Calu3 (cell line): ENCODE measurements around the gene SMAD2. TPM values are rescaled to one million over a fixed set of nuclear protein-coding genes. Genes with fewer than 3 reads are reported as not detected.

Experiments used
- BruUV-seq: library from RNA; stranded (reverse); fragments of 400-500 nt; replicated peaks from 2 replicates; lab custom pipeline; 2021; lab: Mats Ljungman, UMichigan
- CTCF ChIA-PET: fragments of 300-600 bp; sonication (Branson Sonifier 250); formaldehyde crosslinking; loops from one replicate; lab custom pipeline; 2022; ENCODE audit warnings: antibody characterized with exemption; lab: Charles Lee
- DNase-seq: peaks from one replicate; pipeline ENCODE4 v3.0.0; 2022
- H3K27ac Mint-ChIP-seq: one replicate; pipeline ENCODE4 v1.8.0; 2022; ENCODE audit warnings: mixed read lengths; ENCODE audit not compliant: unreplicated experiment
- H3K27me3 Mint-ChIP-seq: one replicate; pipeline ENCODE4 v1.8.0; 2022; ENCODE audit warnings: mixed read lengths; ENCODE audit not compliant: unreplicated experiment
- H3K36me3 Mint-ChIP-seq: one replicate; pipeline ENCODE4 v1.8.0; 2022; ENCODE audit warnings: mild to moderate bottlenecking, moderate library complexity, mixed read lengths; ENCODE audit not compliant: insufficient read depth, unreplicated experiment
- H3K4me1 Mint-ChIP-seq: one replicate; pipeline ENCODE4 v1.8.0; 2022; ENCODE audit warnings: mild to moderate bottlenecking, low read depth, mixed read lengths; ENCODE audit not compliant: unreplicated experiment
- H3K4me3 Mint-ChIP-seq: one replicate; pipeline ENCODE4 v1.8.0; 2022; ENCODE audit warnings: mild to moderate bottlenecking, low read depth, moderate library complexity, mixed read lengths; ENCODE audit not compliant: unreplicated experiment
- H3K9me3 Mint-ChIP-seq: one replicate; pipeline ENCODE4 v1.8.0; 2022; ENCODE audit warnings: low read depth, mixed read lengths; ENCODE audit not compliant: unreplicated experiment
- intact Hi-C: fragments of 100-400 bp; cut with micrococcal nuclease; formaldehyde crosslinking; loops from one replicate; pipeline ENCODE4 v1.10.0; 2022; ENCODE audit not compliant: unreplicated experiment
- total RNA-seq: library from RNA; stranded (reverse); gene quantifications from 2 replicates; pipeline ENCODE4 v1.2.3, GENCODE V29; 2022
- TF ChIP-seq, protein P1 (sequence below): fragments of 200-600 bp; IDR thresholded peaks from one replicate; pipeline ENCODE4 v1.8.0; 2022; ENCODE audit warnings: antibody characterized with exemption; ENCODE audit not compliant: unreplicated experiment

The SMAD2 gene
- total RNA-seq, 1 experiment from 2014 or later: 134 TPM

DNA sequence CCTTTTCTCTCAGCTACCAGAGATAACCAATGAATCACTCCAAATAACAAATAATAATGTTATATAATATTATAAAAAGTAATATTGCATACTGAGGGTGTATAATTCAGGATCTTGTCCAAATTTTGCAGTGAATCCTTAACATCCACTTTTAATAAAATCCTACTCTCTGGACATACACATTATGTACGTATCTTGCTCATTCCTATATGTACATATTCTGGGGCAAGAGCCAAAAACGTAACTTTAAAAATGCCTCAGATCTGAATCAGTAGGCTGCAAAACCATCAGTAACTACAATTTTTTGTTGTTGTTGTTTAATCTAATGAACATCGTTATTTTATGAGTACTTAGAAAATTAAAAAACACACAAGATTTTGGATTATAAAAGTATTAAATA, 65.3 kb downstream of the SMAD2 start:
- H3K4me1 Mint-ChIP-seq: no peaks in the 10 kb centered on the region
- intact Hi-C loops: no loop called here
- TF ChIP-seq, protein P1, sequence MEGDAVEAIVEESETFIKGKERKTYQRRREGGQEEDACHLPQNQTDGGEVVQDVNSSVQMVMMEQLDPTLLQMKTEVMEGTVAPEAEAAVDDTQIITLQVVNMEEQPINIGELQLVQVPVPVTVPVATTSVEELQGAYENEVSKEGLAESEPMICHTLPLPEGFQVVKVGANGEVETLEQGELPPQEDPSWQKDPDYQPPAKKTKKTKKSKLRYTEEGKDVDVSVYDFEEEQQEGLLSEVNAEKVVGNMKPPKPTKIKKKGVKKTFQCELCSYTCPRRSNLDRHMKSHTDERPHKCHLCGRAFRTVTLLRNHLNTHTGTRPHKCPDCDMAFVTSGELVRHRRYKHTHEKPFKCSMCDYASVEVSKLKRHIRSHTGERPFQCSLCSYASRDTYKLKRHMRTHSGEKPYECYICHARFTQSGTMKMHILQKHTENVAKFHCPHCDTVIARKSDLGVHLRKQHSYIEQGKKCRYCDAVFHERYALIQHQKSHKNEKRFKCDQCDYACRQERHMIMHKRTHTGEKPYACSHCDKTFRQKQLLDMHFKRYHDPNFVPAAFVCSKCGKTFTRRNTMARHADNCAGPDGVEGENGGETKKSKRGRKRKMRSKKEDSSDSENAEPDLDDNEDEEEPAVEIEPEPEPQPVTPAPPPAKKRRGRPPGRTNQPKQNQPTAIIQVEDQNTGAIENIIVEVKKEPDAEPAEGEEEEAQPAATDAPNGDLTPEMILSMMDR: no peak
- H3K36me3 Mint-ChIP-seq: peaks cover 13% of the 10 kb centered on the region
- CTCF ChIA-PET: no interaction called here
- no peaks in the 10 kb centered on the region for H3K9me3 Mint-ChIP-seq
- DNase-seq: no peak
- no peak overlapping the region for H3K4me3 Mint-ChIP-seq
- H3K27ac Mint-ChIP-seq: no peak overlapping the region
- BruUV-seq: no TSS peak
- H3K27me3 Mint-ChIP-seq: no peaks in the 10 kb centered on the region

DNA sequence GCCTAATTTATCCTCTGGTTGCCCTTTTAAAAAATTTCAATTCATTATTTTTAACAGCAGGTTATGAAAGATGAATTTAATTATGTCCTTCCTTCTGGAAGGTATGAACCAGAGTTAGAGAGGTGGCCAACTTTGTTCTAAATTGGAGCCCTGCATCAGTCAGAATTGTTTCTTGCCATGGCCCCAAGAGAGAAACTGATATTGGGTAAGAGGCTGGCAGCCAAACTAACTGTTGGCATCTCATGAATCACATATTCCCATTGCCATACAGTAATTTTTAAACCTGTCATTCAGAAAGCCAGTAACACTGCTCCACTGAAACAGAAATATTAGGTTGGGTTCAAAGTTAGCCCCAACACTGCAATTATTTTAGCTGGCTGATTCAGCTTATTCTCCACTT, 67.4 kb downstream of the SMAD2 start:
- Mint-ChIP-seq H3K27ac (no peak overlapping the region), H3K9me3 (peaks cover 6% of the 10 kb centered on the region), H3K4me3 (no peak overlapping the region), H3K4me1 (no peaks in the 10 kb centered on the region), H3K27me3 (no peaks in the 10 kb centered on the region), H3K36me3 (peaks cover 17% of the 10 kb centered on the region)
- no peak for DNase-seq
- intact Hi-C loops: no loop called here
- TF ChIP-seq, protein P1: no peak
- BruUV-seq: no TSS peak
- CTCF ChIA-PET: no interaction called here

DNA sequence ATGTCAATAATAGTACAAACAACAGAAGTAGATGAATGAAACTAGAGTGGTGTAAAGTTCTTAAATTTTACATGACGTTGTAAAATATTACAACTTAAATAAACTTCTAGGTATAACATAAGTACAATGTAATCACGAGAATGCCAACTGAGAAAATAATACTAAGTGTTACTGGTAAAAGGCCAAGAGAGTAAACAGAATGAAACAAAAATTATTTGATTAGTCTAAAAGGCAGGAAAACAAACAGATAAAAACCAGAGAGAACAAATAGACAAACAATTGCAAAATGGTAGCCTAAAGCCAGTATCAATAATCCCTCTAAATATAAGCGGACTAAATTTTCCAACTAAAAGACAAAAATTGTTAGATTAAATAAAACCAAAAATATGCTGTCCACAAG, 71.9 kb downstream of the SMAD2 start:
- no peaks in the 10 kb centered on the region for H3K4me1 Mint-ChIP-seq
- peaks cover 9% of the 10 kb centered on the region for H3K9me3 Mint-ChIP-seq
- no peak for DNase-seq
- TF ChIP-seq, protein P1: no peak
- intact Hi-C loops: no loop called here
- BruUV-seq: no TSS peak
- peaks cover 21% of the 10 kb centered on the region for H3K36me3 Mint-ChIP-seq
- H3K27ac Mint-ChIP-seq: no peak overlapping the region
- H3K27me3 Mint-ChIP-seq: no peaks in the 10 kb centered on the region
- H3K4me3 Mint-ChIP-seq: no peak overlapping the region
- CTCF ChIA-PET: no interaction called here

DNA sequence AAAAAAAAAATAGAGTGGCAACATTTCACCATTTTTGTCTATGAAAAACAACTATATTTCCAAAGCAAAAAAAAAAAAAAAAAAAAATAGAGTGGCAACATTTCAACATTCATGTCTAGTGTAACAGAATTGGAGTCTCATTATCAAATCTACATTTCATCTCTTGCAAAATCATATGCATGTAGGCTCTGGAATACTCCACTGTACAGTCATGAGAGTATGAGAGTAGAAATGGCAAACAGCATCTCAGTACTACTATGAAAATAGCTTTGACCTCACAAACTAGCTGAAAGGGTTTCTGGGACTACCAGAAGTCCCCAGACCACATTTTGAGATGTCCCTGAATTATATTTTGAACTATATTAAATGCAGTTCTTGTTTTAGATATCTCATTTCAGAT, 82.8 kb downstream of the SMAD2 start:
- intact Hi-C loops: no loop called here
- Mint-ChIP-seq H3K9me3 (no peaks in the 10 kb centered on the region), H3K4me1 (no peaks in the 10 kb centered on the region), H3K36me3 (peaks cover 6% of the 10 kb centered on the region), H3K27me3 (no peaks in the 10 kb centered on the region), H3K4me3 (no peak overlapping the region), H3K27ac (no peak overlapping the region)
- TF ChIP-seq, protein P1: no peak
- CTCF ChIA-PET: no interaction called here
- no TSS peak for BruUV-seq
- no peak for DNase-seq
